DOHH2 (cell line): ENCODE results near the gene CDH22.

Experiments used
- CTCF ChIP-seq: fragments of 200-600 bp; sonication (generic); IDR thresholded peaks from one replicate; pipeline ENCODE4 v1.5.1; 2014; ENCODE audit warnings: antibody characterized with exemption, mild to moderate bottlenecking, low read depth, low read length; ENCODE audit not compliant: poor library complexity, severe bottlenecking
- EZH2phosphoT487 ChIP-seq: fragments of 200-600 bp; sonication (generic); IDR thresholded peaks from 2 replicates; pipeline ENCODE4 v1.6.1; 2017; ENCODE audit warnings: borderline replicate concordance, mild to moderate bottlenecking, antibody characterized with exemption, low read length, moderate library complexity, mixed read lengths

GRCh38 chr20:46299078-46299477 is 9.2 kb downstream of the CDH22 start:
- TF ChIP-seq CTCF (no peak), EZH2phosphoT487 (no peak)
